B cell (primary cell): ENCODE results near the gene VAV2. TPM values are rescaled to one million over a fixed set of nuclear protein-coding genes. Genes with fewer than 3 reads are reported as not detected.

Experiments used
- ATAC-seq: fragments of 200-7000 bp; cut with Tn5 transposase; one replicate; pipeline ENCODE4 v1.10.0; 2021; ENCODE audit warnings: low read depth, mild to moderate bottlenecking, moderate number of reproducible peaks, moderate library complexity
- CTCF ChIA-PET: fragments of 350-600 bp; sonication (Branson Sonifier 250); formaldehyde crosslinking; loops from one replicate; lab custom pipeline; 2021; ENCODE audit warnings: antibody characterized with exemption, inconsistent platforms; lab: Charles Lee
- POLR2A ChIA-PET: fragments of 350-600 bp; sonication (Branson Sonifier 250); formaldehyde crosslinking; loops from one replicate; lab custom pipeline; 2021; ENCODE audit warnings: antibody characterized with exemption; lab: Charles Lee
- DNase-seq: peaks from one replicate; pipeline ENCODE4 v3.0.0; 2013
- H2AFZ ChIP-seq: 2 replicates; pipeline ENCODE4 v1.6.1; 2012; ENCODE audit warnings: mild to moderate bottlenecking, low read depth, low read length; ENCODE audit not compliant: insufficient read depth, poor library complexity, severe bottlenecking
- H3K27ac ChIP-seq, 2 donors: 1 replicate in 1 of 2; 2 replicates in 1 of 2; pipeline ENCODE4 v1.5.1; 2012 to 2013; ENCODE audit warnings: low read length in 2 of 2, mild to moderate bottlenecking in 2 of 2, moderate library complexity in 1 of 2
- H3K27me3 ChIP-seq, 4 experiments: fragments of 200-600 bp in 1 of 4; sonication (generic) in 1 of 4; replicated peaks in 1 of 4; 1 replicate in 2 of 4; 2 replicates in 2 of 4; pipeline versions ENCODE4 v1.6.1 to v1.7.0; 2013 to 2016; ENCODE audit warnings: low read length in 3 of 4, mild to moderate bottlenecking in 2 of 4, mixed read lengths in 1 of 4, moderate library complexity in 1 of 4; ENCODE audit not compliant: insufficient read depth in 4 of 4, control insufficient read depth in 3 of 4; ENCODE audit errors: control extremely low read depth in 1 of 4
- H3K36me3 ChIP-seq, 2 experiments: replicated peaks in 1 of 2; 1 replicate in 1 of 2; 2 replicates in 1 of 2; pipeline versions ENCODE4 v1.6.1 to v1.7.1; 2013; ENCODE audit warnings: low read length in 1 of 2; ENCODE audit not compliant: insufficient read depth in 2 of 2, control insufficient read depth in 1 of 2; ENCODE audit errors: control extremely low read depth in 1 of 2, extremely low read depth in 1 of 2
- H3K4me1 ChIP-seq, 2 donors: fragments of 200-600 bp in 1 of 2; sonication (generic) in 1 of 2; 1 replicate in 1 of 2; 2 replicates in 1 of 2; pipeline versions ENCODE4 v1.5.1 to v1.6.1; 2013 to 2017; ENCODE audit warnings: low read length in 2 of 2; ENCODE audit not compliant: control insufficient read depth in 2 of 2, insufficient read depth in 2 of 2
- H3K4me2 ChIP-seq: replicated peaks from 2 replicates; pipeline ENCODE3; 2012; ENCODE audit warnings: mild to moderate bottlenecking, low read depth, low read length; ENCODE audit not compliant: poor library complexity, severe bottlenecking
- H3K4me3 ChIP-seq, 5 experiments: fragments of 200-600 bp in 1 of 5; sonication (generic) in 1 of 5; 1 replicate in 3 of 5; 2 replicates in 2 of 5; pipeline versions ENCODE4 v1.5.1 to v1.7.0; 2011 to 2016; ENCODE audit warnings: low read length in 4 of 5, mild to moderate bottlenecking in 4 of 5, low read depth in 2 of 5, control low read depth in 1 of 5, moderate library complexity in 1 of 5; ENCODE audit not compliant: insufficient read depth in 1 of 5; ENCODE audit errors: control extremely low read depth in 1 of 5, extremely low read depth in 1 of 5
- H3K79me2 ChIP-seq: fragments of 200-600 bp; sonication (generic); one replicate; pipeline ENCODE4 v1.6.0; 2016; ENCODE audit warnings: low read length; ENCODE audit not compliant: control insufficient read depth, insufficient read depth
- H3K9ac ChIP-seq: fragments of 200-600 bp; sonication (generic); 2 replicates; pipeline ENCODE4 v1.6.1; 2017; ENCODE audit warnings: mild to moderate bottlenecking, low read length, moderate library complexity
- H3K9me3 ChIP-seq, 3 donors: one replicate each; pipeline versions ENCODE4 v1.6.1 to v1.7.1; 2013; ENCODE audit warnings: low read length in 2 of 3; ENCODE audit not compliant: control insufficient read depth in 2 of 3, insufficient read depth in 1 of 3; ENCODE audit errors: control extremely low read depth in 1 of 3
- H4K20me1 ChIP-seq: 2 replicates; pipeline ENCODE4 v1.6.0; 2012; ENCODE audit warnings: mild to moderate bottlenecking, low read length; ENCODE audit not compliant: insufficient read depth, control insufficient read depth, poor library complexity, severe bottlenecking
- H3K27ac Mint-ChIP-seq: one replicate; pipeline ENCODE4 v1.8.0; 2021; ENCODE audit warnings: mixed read lengths
- H3K27me3 Mint-ChIP-seq: one replicate; pipeline ENCODE4 v1.8.0; 2021; ENCODE audit warnings: mixed read lengths
- H3K4me1 Mint-ChIP-seq: one replicate; pipeline ENCODE4 v1.8.0; 2021; ENCODE audit warnings: mixed read lengths
- H3K4me3 Mint-ChIP-seq: one replicate; pipeline ENCODE4 v1.8.0; 2021; ENCODE audit warnings: mixed read lengths
- H3K9me3 Mint-ChIP-seq: one replicate; pipeline ENCODE4 v1.8.0; 2022; ENCODE audit warnings: mixed read lengths; ENCODE audit not compliant: insufficient read depth
- EZH2 ChIP-seq: IDR thresholded peaks from 2 replicates; pipeline ENCODE4 v1.6.1; 2012; ENCODE audit warnings: borderline replicate concordance, low read depth, mild to moderate bottlenecking, moderate library complexity, low read length; ENCODE audit not compliant: insufficient read depth, poor library complexity, severe bottlenecking
- WGBS: methylation state at CpG from one replicate; pipeline ENCODE4 v1.1.5; 2013; ENCODE audit warnings: missing lambda C conversion rate; ENCODE audit not compliant: insufficient coverage; 5-methylcytosine and 5-hydroxymethylcytosine counted together
- intact Hi-C: fragments of 100-400 bp; cut with micrococcal nuclease; formaldehyde crosslinking; loops from one replicate; pipeline ENCODE4 v1.10.0; 2022
- polyA plus RNA-seq: library from polyadenylated mRNA; depleted of rRNA; stranded (reverse); fragments of >200 nt; gene quantifications from 2 replicates; pipeline ENCODE4 v1.2.3, GENCODE V29; 2012
- total RNA-seq, 2 donors: library from RNA; stranded (reverse); fragments of 120-200 nt in 1 of 2; gene quantifications; 1 replicate in 1 of 2; 2 replicates in 1 of 2; pipeline versions ENCODE4 v1.2.3 to v1.2.4, GENCODE V29; 2013 to 2022
- TF ChIP-seq, protein P1 (sequence below): fragments of 200-600 bp; IDR thresholded peaks from one replicate; pipeline ENCODE4 v1.8.0; 2022; ENCODE audit warnings: antibody characterized with exemption, mild to moderate bottlenecking

Gene VAV2
- total and polyA plus RNA-seq, 2 donors (not counting 1 experiment from before 2014, with no cell fraction given): 34.4 to 128 TPM

- Mint-ChIP-seq H3K27me3 (peaks cover 11% of the 10 kb centered on the region), H3K4me3 (no peak overlapping the region), H3K9me3 (no peaks in the 10 kb centered on the region), H3K4me1 (peaks cover 7% of the 10 kb centered on the region), H3K27ac (no peak overlapping the region)
- intact Hi-C loops: no loop called here
- H3K4me1 ChIP-seq: no peaks in the 10 kb centered on the region
- WGBS: 100% methylated on average over 1 of the region's 2 CpGs
- no peak overlapping the region for H3K27ac ChIP-seq
- no peaks in the 10 kb centered on the region for H3K9me3 ChIP-seq
- no peak overlapping the region for H3K4me3 ChIP-seq
- peaks cover 0 to 4% (median 0%) of the 10 kb centered on the region in 4 experiments for H3K27me3 ChIP-seq
- no peaks in the 10 kb centered on the region for H3K79me2 ChIP-seq
- ChIA-PET POLR2A (no interaction called here), CTCF (interaction anchor here (1.1 kb wide), 1 partner anchor 220 kb away, joined by 5 read pairs; no protein-coding TSS in a partner anchor)
- no peak overlapping the region for H3K4me2 ChIP-seq
- TF ChIP-seq EZH2: no peak
- no peaks in the 10 kb centered on the region for H4K20me1 ChIP-seq
- no peak for DNase-seq
- H2AFZ ChIP-seq: no peak overlapping the region
- H3K36me3 ChIP-seq: no peaks in the 10 kb centered on the region
- ATAC-seq: no peak
- no peak overlapping the region for H3K9ac ChIP-seq
Measured at GRCh38 chr9:134002796-134003195, 10.7 kb upstream of the VAV2 start.

DNA sequence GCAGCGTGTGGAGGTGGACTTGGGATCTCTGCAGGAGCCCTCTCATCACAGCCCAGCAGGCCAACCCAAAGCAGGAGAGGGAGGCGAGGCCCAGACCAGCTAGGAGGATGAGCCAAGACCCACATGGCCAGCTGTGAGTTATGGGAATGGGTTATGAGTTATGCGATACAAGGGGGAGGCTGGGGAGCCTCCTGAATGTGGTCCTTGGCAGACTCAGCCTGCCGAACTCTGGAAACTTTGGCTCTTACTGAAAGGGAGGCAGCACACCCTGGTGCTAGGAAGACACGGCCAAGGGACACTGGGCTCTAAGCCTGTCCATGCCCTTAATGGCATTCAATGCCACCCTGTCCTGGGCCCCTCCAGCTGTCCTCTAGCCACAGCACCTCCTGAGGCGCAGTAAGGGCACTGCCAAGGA lies 7.7 kb upstream of the VAV2 start:
- Histone ChIP-seq H4K20me1 (no peaks in the 10 kb centered on the region), H3K9ac (no peak overlapping the region), H3K4me1 (no peaks in the 10 kb centered on the region), H3K27ac (no peak overlapping the region), H2AFZ (no peak overlapping the region), H3K4me2 (no peak overlapping the region), H3K36me3 (no peaks in the 10 kb centered on the region), H3K79me2 (no peaks in the 10 kb centered on the region), H3K4me3 (no peak overlapping the region), H3K27me3 (no peaks in the 10 kb centered on the region), H3K9me3 (no peaks in the 10 kb centered on the region)
- POLR2A ChIA-PET: no interaction called here
- WGBS: 85% methylated on average over 4 of the region's 6 CpGs
- no peak for DNase-seq
- CTCF ChIA-PET: interaction anchor here (0.8 to 1.5 kb wide), 4 partner anchors 206 to 264 kb away, joined by 3 to 8 read pairs (median 4); no protein-coding TSS in a partner anchor
- no peak for ATAC-seq
- no peaks in the 10 kb centered on the region for H3K9me3 Mint-ChIP-seq
- H3K27ac Mint-ChIP-seq: no peak overlapping the region
- no peak for TF ChIP-seq EZH2
- TF ChIP-seq, protein P1, sequence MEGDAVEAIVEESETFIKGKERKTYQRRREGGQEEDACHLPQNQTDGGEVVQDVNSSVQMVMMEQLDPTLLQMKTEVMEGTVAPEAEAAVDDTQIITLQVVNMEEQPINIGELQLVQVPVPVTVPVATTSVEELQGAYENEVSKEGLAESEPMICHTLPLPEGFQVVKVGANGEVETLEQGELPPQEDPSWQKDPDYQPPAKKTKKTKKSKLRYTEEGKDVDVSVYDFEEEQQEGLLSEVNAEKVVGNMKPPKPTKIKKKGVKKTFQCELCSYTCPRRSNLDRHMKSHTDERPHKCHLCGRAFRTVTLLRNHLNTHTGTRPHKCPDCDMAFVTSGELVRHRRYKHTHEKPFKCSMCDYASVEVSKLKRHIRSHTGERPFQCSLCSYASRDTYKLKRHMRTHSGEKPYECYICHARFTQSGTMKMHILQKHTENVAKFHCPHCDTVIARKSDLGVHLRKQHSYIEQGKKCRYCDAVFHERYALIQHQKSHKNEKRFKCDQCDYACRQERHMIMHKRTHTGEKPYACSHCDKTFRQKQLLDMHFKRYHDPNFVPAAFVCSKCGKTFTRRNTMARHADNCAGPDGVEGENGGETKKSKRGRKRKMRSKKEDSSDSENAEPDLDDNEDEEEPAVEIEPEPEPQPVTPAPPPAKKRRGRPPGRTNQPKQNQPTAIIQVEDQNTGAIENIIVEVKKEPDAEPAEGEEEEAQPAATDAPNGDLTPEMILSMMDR: no peak
- H3K4me1 Mint-ChIP-seq: peaks cover 7% of the 10 kb centered on the region
- H3K27me3 Mint-ChIP-seq: no peaks in the 10 kb centered on the region
- intact Hi-C loops: no loop called here
- no peak overlapping the region for H3K4me3 Mint-ChIP-seq
